Hindlimb muscle (tissue), 1 donor: Measurements from ENCODE around the gene B4GALT1. TPM values are rescaled to one million over a fixed set of nuclear protein-coding genes. Genes with fewer than 3 reads are reported as not detected.
"Not testable (repeated sequence)": the region's sequence is repeated elsewhere in the genome, so short reads cannot be mapped to it uniquely, and the experiment has no call there.

Experiments used
- DNase-seq: peaks from one replicate; pipeline ENCODE4 v3.0.0-alpha.2; 2013
- polyA plus RNA-seq: library from polyadenylated mRNA; unstranded; fragments of 120-200 nt; gene quantifications from one replicate; pipeline ENCODE4 v1.2.1, GENCODE V29; 2013; ENCODE audit not compliant: insufficient read length

Gene B4GALT1
- polyA plus RNA-seq, 1 donor = 38.4 TPM

GRCh38 chr9:33092634-33093033, 74.5 kb downstream of the B4GALT1 start:
- no peak for DNase-seq

DNA sequence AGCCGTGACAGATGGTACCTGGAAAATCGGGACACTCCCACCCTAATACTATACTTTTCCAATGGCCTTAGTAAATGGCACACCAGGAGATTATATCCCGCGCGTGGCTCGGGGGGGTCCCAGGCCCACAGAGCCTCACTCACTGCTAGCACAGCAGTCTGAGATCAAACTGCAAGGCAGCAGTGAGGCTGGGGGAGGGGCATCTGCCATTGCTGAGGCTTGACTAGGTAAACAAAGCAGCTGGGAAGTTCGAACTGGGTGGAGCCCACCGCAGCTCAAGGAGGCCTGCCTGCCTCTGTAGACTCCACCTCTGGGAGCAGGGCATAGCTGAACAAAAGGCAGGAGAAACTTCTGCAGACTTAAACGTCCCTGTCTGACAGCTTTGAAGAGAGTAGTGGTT, 81.5 kb downstream of the B4GALT1 start:
- DNase-seq = not testable (repeated sequence)

- DNase-seq = no peak
Observed at GRCh38 chr9:33082538-33083326, 84.4 kb downstream of the B4GALT1 start.

DNA sequence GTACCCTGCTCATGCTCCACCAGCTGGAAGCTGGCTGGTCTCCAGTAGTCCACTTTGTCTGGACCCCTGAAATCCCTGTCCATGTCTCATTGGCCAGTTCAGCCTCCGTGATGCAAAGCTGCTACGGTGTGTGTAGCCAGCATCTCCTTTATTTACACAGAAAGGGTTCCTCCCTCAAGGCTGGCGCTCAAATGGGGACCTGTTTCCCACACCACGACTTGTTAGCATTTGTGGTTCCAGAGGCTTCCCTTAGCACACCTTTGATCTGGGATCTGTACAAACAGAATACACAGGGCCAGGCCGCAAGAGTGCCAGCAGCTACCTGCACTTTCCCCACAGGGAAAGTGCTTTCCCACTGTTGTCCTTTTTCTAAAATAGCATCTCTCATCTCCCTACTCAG, 85.0 kb downstream of the B4GALT1 start:
- DNase-seq = no peak

DNA sequence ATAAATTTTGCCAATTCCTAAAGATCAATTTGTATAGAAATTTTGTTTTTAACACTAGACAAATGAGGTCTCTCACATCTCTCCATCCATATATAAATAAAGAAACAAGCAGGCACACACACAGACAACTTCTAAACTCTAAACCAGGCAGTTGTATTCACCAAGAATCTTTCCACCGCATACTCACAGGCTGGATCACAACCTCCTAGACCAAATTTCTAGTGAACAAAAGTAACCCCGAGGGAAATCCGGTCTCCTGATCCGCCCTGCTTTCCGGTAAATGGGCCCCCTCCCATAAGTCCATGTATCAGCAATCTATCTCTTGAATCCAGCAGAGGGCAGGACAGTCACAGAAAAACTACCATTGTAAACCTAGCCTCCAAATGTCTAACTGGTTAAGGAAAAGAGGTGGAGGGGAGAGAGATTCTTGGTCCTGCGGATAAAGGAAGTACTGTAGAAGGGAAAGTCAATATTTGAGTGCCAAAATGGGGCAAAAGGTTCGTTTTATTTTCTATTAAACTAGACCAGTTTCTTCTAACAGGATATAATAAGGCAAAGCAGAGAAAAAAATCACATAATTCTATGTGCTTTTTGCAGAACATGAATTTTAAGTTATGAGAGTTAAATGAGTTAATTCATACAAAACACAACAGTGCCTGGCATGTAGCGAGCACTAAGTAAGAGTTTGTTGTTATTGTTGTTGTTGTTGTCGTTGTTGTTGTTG, 85.8 kb downstream of the B4GALT1 start:
- DNase-seq = peak; percentile 84

- DNase-seq = no peak
Observed at GRCh38 chr9:33080534-33080933, 86.6 kb downstream of the B4GALT1 start.

DNA sequence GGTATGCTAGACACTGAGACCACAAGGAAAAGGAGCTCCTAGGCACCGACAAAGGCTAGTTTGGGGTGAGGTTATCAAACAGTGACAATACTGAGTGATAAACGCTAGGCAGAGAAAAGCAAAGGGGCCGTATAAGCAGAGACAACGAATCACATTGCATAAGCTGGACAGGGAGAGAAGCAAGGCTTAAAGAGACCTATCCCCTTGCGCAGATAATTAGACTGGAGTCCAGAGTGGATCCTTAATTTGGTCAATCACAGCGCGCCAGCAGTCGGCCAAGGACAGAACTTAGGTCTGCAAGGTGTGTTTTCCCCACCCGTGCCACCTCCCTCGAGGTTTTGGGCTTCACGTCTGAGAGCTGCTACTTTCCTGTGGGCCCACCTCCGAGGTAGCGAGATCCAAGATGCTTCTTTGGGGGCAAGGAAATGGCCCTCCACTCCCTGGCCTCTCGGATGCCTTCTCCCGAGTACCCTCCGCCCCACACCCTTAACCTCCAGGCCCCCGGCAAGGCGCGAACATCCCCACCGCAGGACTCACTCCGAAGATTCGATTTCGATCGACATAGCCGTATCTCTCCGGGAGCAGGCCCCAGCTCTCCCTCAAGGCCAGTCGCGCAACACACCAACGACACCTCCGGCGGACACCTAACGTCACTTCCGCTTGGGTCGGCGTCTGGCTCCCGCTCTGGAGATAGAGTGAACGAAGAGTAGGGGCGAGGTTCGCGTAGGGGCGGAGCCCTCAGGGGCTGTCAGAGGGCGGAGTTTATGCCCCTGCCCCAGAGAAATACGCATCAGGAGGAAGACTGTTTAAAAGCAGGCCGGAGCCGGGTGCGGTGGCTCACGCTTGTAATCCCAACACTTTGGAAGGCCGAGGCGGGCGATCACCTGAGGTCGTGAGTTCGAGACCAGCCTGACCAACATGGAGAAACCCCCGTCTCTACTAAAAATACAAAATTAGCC, 90.8 kb downstream of the B4GALT1 start, which contains the start of gene SMU1:
TSS of gene SMU1 (minus strand) at position 629 of the 959 bp plus-strand sequence. CDS start at position 563, 66 bp downstream.
- DNase-seq = peak; percentile 98

GRCh38 chr9:33068991-33069390, 98.1 kb downstream of the B4GALT1 start:
- DNase-seq = no peak

- DNase-seq = no peak
Observed at GRCh38 chr9:33065157-33066076, 101.7 kb downstream of the B4GALT1 start.

Other genes with a start within 250 kb of the B4GALT1 start
- gene APTX, start 165.7 kb downstream of the B4GALT1 start, polyA plus RNA-seq = 20.9 TPM
- gene DNAJA1, start 142.1 kb downstream of the B4GALT1 start, polyA plus RNA-seq = 78.0 TPM
- gene SMU1, start 90.7 kb downstream of the B4GALT1 start, polyA plus RNA-seq = 16.2 TPM
- gene SPINK4, start 72.8 kb upstream of the B4GALT1 start, polyA plus RNA-seq = 0.52 TPM
- gene BAG1, start 97.4 kb upstream of the B4GALT1 start, polyA plus RNA-seq = 96.4 TPM
- gene CHMP5, start 97.7 kb upstream of the B4GALT1 start, polyA plus RNA-seq = 68.9 TPM
- 25.6 TPM for gene NFX1, start 123.2 kb upstream of the B4GALT1 start, polyA plus RNA-seq
- gene AQP7, start 235.2 kb upstream of the B4GALT1 start, polyA plus RNA-seq = 6.4 TPM